ENCODE measurements around the gene CNTNAP5. TPM values are rescaled to one million over a fixed set of nuclear protein-coding genes. Genes with fewer than 3 reads are reported as not detected.

The CNTNAP5 gene
- total and polyA plus RNA-seq, 2 donors from 2014 or later, result 0.50 TPM; not detected in 1

- H3K36me3 ChIP-seq (ENCODE audit: control insufficient read depth in 2 of 3, insufficient read depth in 3 of 3, low read length in 3 of 3), result no peaks in the 10 kb centered on the region
- no peaks in the 10 kb centered on the region for H3K27me3 ChIP-seq (ENCODE audit: control insufficient read depth, insufficient read depth, low read length)
- H3K9me3 ChIP-seq (ENCODE audit: control insufficient read depth in 2 of 3, insufficient read depth in 1 of 3, low read length in 3 of 3), result no peaks in the 10 kb centered on the region
- H3K27ac ChIP-seq (ENCODE audit: low read depth in 2 of 2, low read length in 2 of 2), result no peak overlapping the region
- FAIRE-seq, result no peak
- no peak overlapping the region for H3K4me3 ChIP-seq (ENCODE audit: low read length in 3 of 3)
- intact Hi-C loops (cut with DNase I), result no loop called here
- no peak overlapping the region for H3K9ac ChIP-seq (ENCODE audit: low read length in 3 of 3)
- no peaks in the 10 kb centered on the region for H3K4me1 ChIP-seq (ENCODE audit: control insufficient read depth in 2 of 3, insufficient read depth in 2 of 3, low read depth in 1 of 3, low read length in 3 of 3)
- TF ChIP-seq CTCF (IDR thresholded peaks at IDR 0.05; ENCODE audit: borderline replicate concordance, extremely low read depth, insufficient read depth), result no peak
- DNase-seq, result no peak
Measured at GRCh38 chr2:124713969-124714368, 688.9 kb downstream of the CNTNAP5 start.

- H3K36me3 ChIP-seq (ENCODE audit: control insufficient read depth in 2 of 3, insufficient read depth in 3 of 3, low read length in 3 of 3), result no peaks in the 10 kb centered on the region
Measured at GRCh38 chr2:124725187-124725586, 700.1 kb downstream of the CNTNAP5 start.

GRCh38 chr2:124740636-124741035 lies 715.5 kb downstream of the CNTNAP5 start:
- no peak overlapping the region for H3K27ac ChIP-seq (ENCODE audit: low read depth in 2 of 2, low read length in 2 of 2)
- no peaks in the 10 kb centered on the region for H3K27me3 ChIP-seq (ENCODE audit: control insufficient read depth, insufficient read depth, low read length)
- H3K9me3 ChIP-seq (ENCODE audit: control insufficient read depth in 2 of 3, insufficient read depth in 1 of 3, low read length in 3 of 3), result no peaks in the 10 kb centered on the region
- DNase-seq (no peak), FAIRE-seq (no peak)
- no peak overlapping the region for H3K9ac ChIP-seq (ENCODE audit: low read length in 3 of 3)
- H3K36me3 ChIP-seq (ENCODE audit: control insufficient read depth in 2 of 3, insufficient read depth in 3 of 3, low read length in 3 of 3), result no peaks in the 10 kb centered on the region
- TF ChIP-seq CTCF (IDR thresholded peaks at IDR 0.05; ENCODE audit: borderline replicate concordance, extremely low read depth, insufficient read depth), result no peak
- H3K4me3 ChIP-seq (ENCODE audit: low read length in 3 of 3), result no peak overlapping the region
- H3K4me1 ChIP-seq (ENCODE audit: control insufficient read depth in 2 of 3, insufficient read depth in 2 of 3, low read depth in 1 of 3, low read length in 3 of 3), result no peaks in the 10 kb centered on the region
- intact Hi-C loops (cut with DNase I), result no loop called here

More at GRCh38 chr2:124725187-124725586, 700.1 kb downstream of the CNTNAP5 start:
- Histone ChIP-seq H3K27me3 (ENCODE audit: control insufficient read depth, insufficient read depth, low read length) (no peaks in the 10 kb centered on the region), H3K9me3 (ENCODE audit: control insufficient read depth in 2 of 3, insufficient read depth in 1 of 3, low read length in 3 of 3) (no peaks in the 10 kb centered on the region), H3K27ac (ENCODE audit: low read depth in 2 of 2, low read length in 2 of 2) (no peak overlapping the region), H3K9ac (ENCODE audit: low read length in 3 of 3) (no peak overlapping the region), H3K4me1 (ENCODE audit: control insufficient read depth in 2 of 3, insufficient read depth in 2 of 3, low read depth in 1 of 3, low read length in 3 of 3) (no peaks in the 10 kb centered on the region), H3K4me3 (ENCODE audit: low read length in 3 of 3) (no peak overlapping the region)
- no peak for TF ChIP-seq CTCF (IDR thresholded peaks at IDR 0.05; ENCODE audit: borderline replicate concordance, extremely low read depth, insufficient read depth)
- DNase-seq (no peak), FAIRE-seq (peak; percentile 8)
- intact Hi-C loops (cut with DNase I), result no loop called here

GRCh38 chr2:124753842-124754241 lies 728.8 kb downstream of the CNTNAP5 start:
- DNase-seq (no peak), FAIRE-seq (no peak)
- Histone ChIP-seq H3K4me1 (ENCODE audit: control insufficient read depth in 2 of 3, insufficient read depth in 2 of 3, low read depth in 1 of 3, low read length in 3 of 3) (no peaks in the 10 kb centered on the region), H3K27me3 (ENCODE audit: control insufficient read depth, insufficient read depth, low read length) (no peaks in the 10 kb centered on the region), H3K4me3 (ENCODE audit: low read length in 3 of 3) (no peak overlapping the region), H3K9me3 (ENCODE audit: control insufficient read depth in 2 of 3, insufficient read depth in 1 of 3, low read length in 3 of 3) (no peaks in the 10 kb centered on the region), H3K9ac (ENCODE audit: low read length in 3 of 3) (no peak overlapping the region), H3K36me3 (ENCODE audit: control insufficient read depth in 2 of 3, insufficient read depth in 3 of 3, low read length in 3 of 3) (no peaks in the 10 kb centered on the region), H3K27ac (ENCODE audit: low read depth in 2 of 2, low read length in 2 of 2) (no peak overlapping the region)
- TF ChIP-seq CTCF (IDR thresholded peaks at IDR 0.05; ENCODE audit: borderline replicate concordance, extremely low read depth, insufficient read depth), result no peak
- intact Hi-C loops (cut with DNase I), result no loop called here
